Measurements from ENCODE around the gene FAM149B1.

Gene FAM149B1

GRCh38 chr10:73233883-73234282 lies 66.0 kb downstream of the FAM149B1 start:
- Histone ChIP-seq H3K18ac (ENCODE audit: low read length) (no peak overlapping the region), H3K27ac (replicated peaks; ENCODE audit: low read length) (no peak overlapping the region), H3K4me2 (ENCODE audit: insufficient read depth, low read length, poor library complexity, severe bottlenecking) (no peak overlapping the region)

GRCh38 chr10:73234695-73235094 lies 66.8 kb downstream of the FAM149B1 start:
- Histone ChIP-seq H4K8ac (ENCODE audit: low read depth, low read length) (no peak overlapping the region), H2BK15ac (ENCODE audit: low read length) (no peak overlapping the region), H3K4me1 (ENCODE audit: control insufficient read depth in 2 of 2, insufficient read depth in 1 of 2, low read depth in 1 of 2, low read length in 2 of 2) (no peaks in the 10 kb centered on the region), H3K9ac (ENCODE audit: low read depth, low read length, poor library complexity) (no peak overlapping the region), H3K27me3 (ENCODE audit: control insufficient read depth in 3 of 3, insufficient read depth in 3 of 3, low read depth in 1 of 3, low read length in 3 of 3) (no peaks in the 10 kb centered on the region), H3K14ac (ENCODE audit: low read length) (no peak overlapping the region), H3K4me2 (ENCODE audit: insufficient read depth, low read length, poor library complexity, severe bottlenecking) (no peak overlapping the region), H3K27ac (replicated peaks; ENCODE audit: low read length) (no peak overlapping the region), H2AK5ac (ENCODE audit: low read depth, low read length) (no peak overlapping the region), H2BK5ac (ENCODE audit: low read length) (no peak overlapping the region), H3K18ac (ENCODE audit: low read length) (no peak overlapping the region), H3K9me3 (replicated peaks in 1 of 2; ENCODE audit: control insufficient read depth in 2 of 2, insufficient read depth in 1 of 2, low read depth in 1 of 2, low read length in 2 of 2) (no peaks in the 10 kb centered on the region), H3K23ac (ENCODE audit: low read depth, low read length, poor library complexity) (no peak overlapping the region), H3K36me3 (replicated peaks in 1 of 2; ENCODE audit: control insufficient read depth in 2 of 2, insufficient read depth in 2 of 2, low read length in 2 of 2) (peaks cover 17 to 97% of the 10 kb centered on the region in 2 donors), H4K91ac (ENCODE audit: low read depth, low read length, poor library complexity) (no peak overlapping the region), H2AFZ (ENCODE audit: low read length) (no peak overlapping the region), H2BK120ac (ENCODE audit: low read depth, low read length) (no peak overlapping the region), H2BK12ac (ENCODE audit: low read length) (no peak overlapping the region), H3K4ac (ENCODE audit: low read length) (no peak overlapping the region), H3K4me3 (ENCODE audit: low read length in 2 of 2) (no peak overlapping the region), H3K79me1 (ENCODE audit: low read depth, low read length) (peaks cover 4% of the 10 kb centered on the region)
- DNase-seq (ENCODE audit: low spot score): no peak
- WGBS, 2 donors (ENCODE audit: extremely low coverage in 2 of 2, insufficient read length in 2 of 2, insufficient replicate concordance in 1 of 2): no CpG with 5 or more reads among the region's 7 CpGs

More at GRCh38 chr10:73233883-73234282, 66.0 kb downstream of the FAM149B1 start:
- Histone ChIP-seq H4K91ac (ENCODE audit: low read depth, low read length, poor library complexity) (no peak overlapping the region), H3K4me1 (ENCODE audit: control insufficient read depth in 2 of 2, insufficient read depth in 1 of 2, low read depth in 1 of 2, low read length in 2 of 2) (no peaks in the 10 kb centered on the region), H3K79me1 (ENCODE audit: low read depth, low read length) (peaks cover 4% of the 10 kb centered on the region), H3K4ac (ENCODE audit: low read length) (no peak overlapping the region), H3K36me3 (replicated peaks in 1 of 2; ENCODE audit: control insufficient read depth in 2 of 2, insufficient read depth in 2 of 2, low read length in 2 of 2) (peaks cover 17 to 97% of the 10 kb centered on the region in 2 donors), H2BK15ac (ENCODE audit: low read length) (no peak overlapping the region), H3K9me3 (replicated peaks in 1 of 2; ENCODE audit: control insufficient read depth in 2 of 2, insufficient read depth in 1 of 2, low read depth in 1 of 2, low read length in 2 of 2) (no peaks in the 10 kb centered on the region), H2BK120ac (ENCODE audit: low read depth, low read length) (no peak overlapping the region), H2AFZ (ENCODE audit: low read length) (no peak overlapping the region), H3K14ac (ENCODE audit: low read length) (no peak overlapping the region), H3K4me3 (ENCODE audit: low read length in 2 of 2) (no peak overlapping the region), H4K8ac (ENCODE audit: low read depth, low read length) (no peak overlapping the region), H3K9ac (ENCODE audit: low read depth, low read length, poor library complexity) (no peak overlapping the region), H2AK5ac (ENCODE audit: low read depth, low read length) (no peak overlapping the region), H3K23ac (ENCODE audit: low read depth, low read length, poor library complexity) (no peak overlapping the region), H2BK5ac (ENCODE audit: low read length) (no peak overlapping the region), H2BK12ac (ENCODE audit: low read length) (no peak overlapping the region), H3K27me3 (ENCODE audit: control insufficient read depth in 3 of 3, insufficient read depth in 3 of 3, low read depth in 1 of 3, low read length in 3 of 3) (no peaks in the 10 kb centered on the region)
- no CpG with 5 or more reads among the region's 2 CpGs for WGBS, 2 donors (ENCODE audit: extremely low coverage in 2 of 2, insufficient read length in 2 of 2, insufficient replicate concordance in 1 of 2)
- no peak for DNase-seq (ENCODE audit: low spot score)

GRCh38 chr10:73238990-73239566 lies 71.2 kb downstream of the FAM149B1 start:
- no peaks in the 10 kb centered on the region for H3K9me3 ChIP-seq (replicated peaks in 1 of 2; ENCODE audit: control insufficient read depth in 2 of 2, insufficient read depth in 1 of 2, low read depth in 1 of 2, low read length in 2 of 2)
- H3K27ac ChIP-seq (replicated peaks; ENCODE audit: low read length): no peak overlapping the region
- no peak overlapping the region for H2AFZ ChIP-seq (ENCODE audit: low read length)
- H2BK5ac ChIP-seq (ENCODE audit: low read length): no peak overlapping the region
- H3K4ac ChIP-seq (ENCODE audit: low read length): no peak overlapping the region
- H3K9ac ChIP-seq (ENCODE audit: low read depth, low read length, poor library complexity): no peak overlapping the region
- H3K4me2 ChIP-seq (ENCODE audit: insufficient read depth, low read length, poor library complexity, severe bottlenecking): no peak overlapping the region
- no peak overlapping the region for H3K23ac ChIP-seq (ENCODE audit: low read depth, low read length, poor library complexity)
- no peak overlapping the region for H3K4me3 ChIP-seq (ENCODE audit: low read length in 2 of 2)
- no CpG with 5 or more reads among the region's 5 CpGs for WGBS, 2 donors (ENCODE audit: extremely low coverage in 2 of 2, insufficient read length in 2 of 2, insufficient replicate concordance in 1 of 2)
- H2BK12ac ChIP-seq (ENCODE audit: low read length): no peak overlapping the region
- H3K79me1 ChIP-seq (ENCODE audit: low read depth, low read length): peaks cover 4% of the 10 kb centered on the region
- no peak overlapping the region for H3K18ac ChIP-seq (ENCODE audit: low read length)
- H4K8ac ChIP-seq (ENCODE audit: low read depth, low read length): no peak overlapping the region
- no peaks in the 10 kb centered on the region for H3K27me3 ChIP-seq (ENCODE audit: control insufficient read depth in 3 of 3, insufficient read depth in 3 of 3, low read depth in 1 of 3, low read length in 3 of 3)
- H2BK15ac ChIP-seq (ENCODE audit: low read length): no peak overlapping the region
- no peak overlapping the region for H4K91ac ChIP-seq (ENCODE audit: low read depth, low read length, poor library complexity)
- H3K36me3 ChIP-seq (replicated peaks in 1 of 2; ENCODE audit: control insufficient read depth in 2 of 2, insufficient read depth in 2 of 2, low read length in 2 of 2): peaks cover 30 to 97% of the 10 kb centered on the region in 2 donors
- H3K4me1 ChIP-seq (ENCODE audit: control insufficient read depth in 2 of 2, insufficient read depth in 1 of 2, low read depth in 1 of 2, low read length in 2 of 2): no peaks in the 10 kb centered on the region
- H3K14ac ChIP-seq (ENCODE audit: low read length): no peak overlapping the region
- H2AK5ac ChIP-seq (ENCODE audit: low read depth, low read length): no peak overlapping the region
- DNase-seq (ENCODE audit: low spot score): no peak
- H2BK120ac ChIP-seq (ENCODE audit: low read depth, low read length): no peak overlapping the region

GRCh38 chr10:73239908-73240307 lies 72.0 kb downstream of the FAM149B1 start:
- Histone ChIP-seq H3K4me2 (ENCODE audit: insufficient read depth, low read length, poor library complexity, severe bottlenecking) (no peak overlapping the region), H3K4me3 (ENCODE audit: low read length in 2 of 2) (no peak overlapping the region), H2BK12ac (ENCODE audit: low read length) (no peak overlapping the region), H3K9me3 (replicated peaks in 1 of 2; ENCODE audit: control insufficient read depth in 2 of 2, insufficient read depth in 1 of 2, low read depth in 1 of 2, low read length in 2 of 2) (no peaks in the 10 kb centered on the region), H3K27me3 (ENCODE audit: control insufficient read depth in 3 of 3, insufficient read depth in 3 of 3, low read depth in 1 of 3, low read length in 3 of 3) (no peaks in the 10 kb centered on the region), H2BK120ac (ENCODE audit: low read depth, low read length) (no peak overlapping the region), H4K8ac (ENCODE audit: low read depth, low read length) (no peak overlapping the region), H3K4ac (ENCODE audit: low read length) (no peak overlapping the region), H2BK5ac (ENCODE audit: low read length) (no peak overlapping the region), H3K18ac (ENCODE audit: low read length) (no peak overlapping the region), H3K9ac (ENCODE audit: low read depth, low read length, poor library complexity) (no peak overlapping the region), H3K23ac (ENCODE audit: low read depth, low read length, poor library complexity) (no peak overlapping the region), H3K14ac (ENCODE audit: low read length) (no peak overlapping the region), H2AK5ac (ENCODE audit: low read depth, low read length) (no peak overlapping the region), H2BK15ac (ENCODE audit: low read length) (no peak overlapping the region), H4K91ac (ENCODE audit: low read depth, low read length, poor library complexity) (no peak overlapping the region), H3K36me3 (replicated peaks in 1 of 2; ENCODE audit: control insufficient read depth in 2 of 2, insufficient read depth in 2 of 2, low read length in 2 of 2) (peaks cover 32 to 97% of the 10 kb centered on the region in 2 donors), H2AFZ (ENCODE audit: low read length) (no peak overlapping the region), H3K27ac (replicated peaks; ENCODE audit: low read length) (no peak overlapping the region), H3K4me1 (ENCODE audit: control insufficient read depth in 2 of 2, insufficient read depth in 1 of 2, low read depth in 1 of 2, low read length in 2 of 2) (peaks cover 2 to 5% of the 10 kb centered on the region in 2 donors), H3K79me1 (ENCODE audit: low read depth, low read length) (peaks cover 4% of the 10 kb centered on the region)
- DNase-seq (ENCODE audit: low spot score): no peak
- WGBS, 2 donors (ENCODE audit: extremely low coverage in 2 of 2, insufficient read length in 2 of 2, insufficient replicate concordance in 1 of 2): no CpG with 5 or more reads among the region's 2 CpGs

Measured in neuronal stem cell (in vitro differentiated cells).